WERI-Rb-1 (cell line): ENCODE measurements around the gene A3GALT2.
"Not testable (repeated sequence)": the region's sequence is repeated elsewhere in the genome, so short reads cannot be mapped to it uniquely, and the experiment has no call there.

Experiments used
- DNase-seq: peaks from one replicate; pipeline ENCODE4 v3.0.0-alpha.2; 2020
- H3K27ac ChIP-seq: fragments of 250-450 bp; sonication (Bioruptor Pico); 2 replicates; pipeline ENCODE4 v1.5.1; 2020; ENCODE audit warnings: mild to moderate bottlenecking, moderate library complexity
- H3K27me3 ChIP-seq: fragments of 250-450 bp; sonication (Bioruptor Pico); 2 replicates; pipeline ENCODE4 v1.5.1; 2021; ENCODE audit warnings: mild to moderate bottlenecking, low read depth, moderate library complexity; ENCODE audit not compliant: insufficient read depth, severe bottlenecking
- H3K36me3 ChIP-seq: fragments of 250-450 bp; sonication (Bioruptor Pico); 2 replicates; pipeline ENCODE4 v1.5.1; 2020; ENCODE audit warnings: mild to moderate bottlenecking, moderate library complexity
- H3K4me3 ChIP-seq: 2 replicates; pipeline ENCODE4 v1.5.1; 2011; ENCODE audit warnings: low read depth, mild to moderate bottlenecking, control low read depth, low read length
- H3K9me3 ChIP-seq: fragments of 250-450 bp; sonication (Bioruptor Pico); 2 replicates; pipeline ENCODE4 v1.5.1; 2021; ENCODE audit warnings: mild to moderate bottlenecking, moderate library complexity; ENCODE audit not compliant: severe bottlenecking
- TF ChIP-seq, protein P1 (sequence below): IDR thresholded peaks from 2 replicates; pipeline ENCODE4 v1.5.1; 2011; ENCODE audit warnings: low read depth, mild to moderate bottlenecking, control low read depth, inconsistent platforms, low read length

Gene A3GALT2

DNA sequence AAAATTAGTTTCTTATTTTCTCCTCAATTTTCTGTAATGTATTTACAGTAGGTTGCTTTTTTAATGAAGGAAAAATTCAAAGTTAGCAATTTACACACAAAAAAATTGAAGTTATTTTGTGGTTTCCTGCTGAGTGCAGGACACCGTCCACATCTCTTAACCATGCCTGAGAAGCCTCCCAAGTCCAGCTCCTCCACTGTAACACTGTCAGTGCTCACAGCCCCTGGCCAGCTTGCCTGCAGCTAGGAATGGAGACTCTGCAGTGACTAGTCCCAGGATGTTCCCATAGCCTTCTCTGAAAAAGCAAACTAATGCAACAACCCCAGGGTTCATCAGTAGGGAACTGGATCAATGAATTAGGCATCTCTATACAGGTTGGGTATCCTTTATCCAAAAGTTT is 3.5 kb downstream of the A3GALT2 start:
- DNase-seq: no peak
- no peaks in the 10 kb centered on the region for H3K9me3 ChIP-seq
- peaks cover 3% of the 10 kb centered on the region for H3K36me3 ChIP-seq
- H3K27me3 ChIP-seq: no peaks in the 10 kb centered on the region
- no peak overlapping the region for H3K4me3 ChIP-seq
- TF ChIP-seq, protein P1, sequence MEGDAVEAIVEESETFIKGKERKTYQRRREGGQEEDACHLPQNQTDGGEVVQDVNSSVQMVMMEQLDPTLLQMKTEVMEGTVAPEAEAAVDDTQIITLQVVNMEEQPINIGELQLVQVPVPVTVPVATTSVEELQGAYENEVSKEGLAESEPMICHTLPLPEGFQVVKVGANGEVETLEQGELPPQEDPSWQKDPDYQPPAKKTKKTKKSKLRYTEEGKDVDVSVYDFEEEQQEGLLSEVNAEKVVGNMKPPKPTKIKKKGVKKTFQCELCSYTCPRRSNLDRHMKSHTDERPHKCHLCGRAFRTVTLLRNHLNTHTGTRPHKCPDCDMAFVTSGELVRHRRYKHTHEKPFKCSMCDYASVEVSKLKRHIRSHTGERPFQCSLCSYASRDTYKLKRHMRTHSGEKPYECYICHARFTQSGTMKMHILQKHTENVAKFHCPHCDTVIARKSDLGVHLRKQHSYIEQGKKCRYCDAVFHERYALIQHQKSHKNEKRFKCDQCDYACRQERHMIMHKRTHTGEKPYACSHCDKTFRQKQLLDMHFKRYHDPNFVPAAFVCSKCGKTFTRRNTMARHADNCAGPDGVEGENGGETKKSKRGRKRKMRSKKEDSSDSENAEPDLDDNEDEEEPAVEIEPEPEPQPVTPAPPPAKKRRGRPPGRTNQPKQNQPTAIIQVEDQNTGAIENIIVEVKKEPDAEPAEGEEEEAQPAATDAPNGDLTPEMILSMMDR: no peak
- H3K27ac ChIP-seq: no peak overlapping the region

DNA sequence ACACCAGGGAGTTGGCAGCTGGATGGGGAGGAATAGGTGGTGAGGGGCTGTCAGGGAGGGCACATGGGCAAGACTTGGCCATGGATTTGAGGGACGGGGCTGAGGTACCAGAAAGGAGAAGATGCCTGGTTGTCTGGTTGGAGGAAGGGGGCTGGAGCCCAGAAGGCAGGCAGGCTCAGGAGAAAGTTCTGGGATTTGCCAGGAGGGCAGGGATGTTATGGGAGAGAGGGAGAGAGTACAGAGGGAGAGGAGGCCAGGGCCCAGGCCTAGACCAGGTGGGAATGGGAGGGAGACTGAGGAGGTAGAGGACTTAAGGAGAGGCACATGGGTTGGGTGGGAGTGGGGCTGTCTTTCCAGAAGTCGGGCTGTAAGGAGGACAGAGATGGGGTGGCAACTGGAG is 4.3 kb downstream of the A3GALT2 start:
- Histone ChIP-seq H3K4me3 (no peak overlapping the region), H3K9me3 (no peaks in the 10 kb centered on the region), H3K27ac (no peak overlapping the region), H3K36me3 (no peaks in the 10 kb centered on the region; the same call in 1 of the 2 replicates), H3K27me3 (no peaks in the 10 kb centered on the region)
- TF ChIP-seq, protein P1: no peak
- no peak for DNase-seq

GRCh38 chr1:33314416-33314815 is 6.5 kb downstream of the A3GALT2 start:
- no peak overlapping the region for H3K4me3 ChIP-seq
- no peaks in the 10 kb centered on the region for H3K36me3 ChIP-seq
- TF ChIP-seq, protein P1: no peak
- H3K27ac ChIP-seq: no peak overlapping the region
- H3K9me3 ChIP-seq: peaks cover 4% of the 10 kb centered on the region
- no peaks in the 10 kb centered on the region for H3K27me3 ChIP-seq
- DNase-seq: no peak

DNA sequence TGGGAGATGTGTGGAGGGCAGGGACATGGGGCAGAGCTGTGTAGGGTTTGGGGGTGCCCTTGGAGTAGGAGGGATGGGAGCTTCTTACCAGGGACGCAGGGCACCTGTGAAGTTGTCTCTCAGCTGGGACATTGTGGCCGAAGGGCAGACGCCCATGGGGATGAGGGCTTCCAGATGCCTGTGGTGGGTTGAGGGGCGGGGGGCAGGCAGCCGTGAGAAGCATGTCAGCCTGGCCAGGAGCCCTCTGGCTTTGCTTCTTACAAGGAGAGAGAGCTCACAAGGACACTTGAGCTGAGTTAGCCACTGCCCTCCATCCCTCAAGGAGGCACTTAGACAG is 8.5 kb downstream of the A3GALT2 start:
- Histone ChIP-seq H3K27ac (no peak overlapping the region), H3K27me3 (no peaks in the 10 kb centered on the region), H3K36me3 (no peaks in the 10 kb centered on the region), H3K4me3 (no peak overlapping the region), H3K9me3 (peaks cover 4% of the 10 kb centered on the region)
- TF ChIP-seq, protein P1: no peak
- DNase-seq: no peak

- H3K4me3 ChIP-seq: no peak overlapping the region
- H3K36me3 ChIP-seq: no peaks in the 10 kb centered on the region
- no peak overlapping the region for H3K27ac ChIP-seq
- TF ChIP-seq, protein P1: no peak
- H3K27me3 ChIP-seq: no peaks in the 10 kb centered on the region
- peaks cover 4% of the 10 kb centered on the region for H3K9me3 ChIP-seq
- DNase-seq: no peak
These were observed 9.0 kb downstream of the A3GALT2 start for GRCh38 chr1:33311706-33312412.

- no peak for DNase-seq
- TF ChIP-seq, protein P1: no peak
- peaks cover 4% of the 10 kb centered on the region for H3K9me3 ChIP-seq
- H3K4me3 ChIP-seq: no peak overlapping the region
- no peaks in the 10 kb centered on the region for H3K36me3 ChIP-seq
- H3K27me3 ChIP-seq: no peaks in the 10 kb centered on the region
- H3K27ac ChIP-seq: no peak overlapping the region
These were observed 10.2 kb downstream of the A3GALT2 start for GRCh38 chr1:33310702-33311101.

- not testable (repeated sequence) for H3K9me3 ChIP-seq, H3K36me3 ChIP-seq, H3K27ac ChIP-seq, H3K4me3 ChIP-seq, DNase-seq, H3K27me3 ChIP-seq
These were observed 11.5 kb downstream of the A3GALT2 start for GRCh38 chr1:33309351-33309750.
